Renal cortex interstitium (tissue), 11 donors: ENCODE data around the gene CALD1. TPM values are rescaled to one million over a fixed set of nuclear protein-coding genes. Genes with fewer than 3 reads are reported as not detected.

Experiments used
- DNase-seq, 11 donors: peaks; one replicate each; pipeline ENCODE4 v3.0.0-alpha.2; 2013; ENCODE audit warnings: low read depth in 9 of 11, low spot score in 4 of 11; ENCODE audit errors: extremely low read depth in 1 of 11
- polyA plus RNA-seq, 3 donors: library from polyadenylated mRNA; unstranded; fragments of 120-200 nt; gene quantifications; one replicate each; pipeline ENCODE4 v1.2.1, GENCODE V29; 2013; ENCODE audit not compliant: insufficient read length in 3 of 3

The CALD1 gene
- polyA plus RNA-seq, 3 donors: 220 to 274 (median 274) TPM

- DNase-seq: no peak
Measured at GRCh38 chr7:134806197-134806596, 26.8 kb downstream of the CALD1 start.

GRCh38 chr7:134809616-134810015 lies 30.2 kb downstream of the CALD1 start:
- DNase-seq: no peak

- DNase-seq: peak in 6 of 11 donors; percentile 38 to 57 (median 44)
Measured at GRCh38 chr7:134811765-134812164, 32.3 kb downstream of the CALD1 start.

- no peak for DNase-seq
Measured at GRCh38 chr7:134813663-134814396, 34.4 kb downstream of the CALD1 start.

GRCh38 chr7:134814730-134815364 lies 35.4 kb downstream of the CALD1 start:
- DNase-seq: no peak

GRCh38 chr7:134818613-134819345 lies 39.3 kb downstream of the CALD1 start:
- no peak for DNase-seq

GRCh38 chr7:134819401-134819800 lies 40.0 kb downstream of the CALD1 start:
- DNase-seq: no peak

- no peak for DNase-seq
Measured at GRCh38 chr7:134820295-134820694, 40.9 kb downstream of the CALD1 start.

GRCh38 chr7:134820778-134821177 lies 41.3 kb downstream of the CALD1 start:
- no peak for DNase-seq

- DNase-seq: no peak
Measured at GRCh38 chr7:134823400-134823799, 44.0 kb downstream of the CALD1 start.

- no peak for DNase-seq
Measured at GRCh38 chr7:134825666-134826065, 46.2 kb downstream of the CALD1 start.

GRCh38 chr7:134826105-134826504 lies 46.7 kb downstream of the CALD1 start:
- DNase-seq: no peak

- no peak for DNase-seq
Measured at GRCh38 chr7:134827436-134827835, 48.0 kb downstream of the CALD1 start.

GRCh38 chr7:134827889-134828288 lies 48.5 kb downstream of the CALD1 start:
- no peak for DNase-seq

GRCh38 chr7:134828361-134828760 lies 48.9 kb downstream of the CALD1 start:
- no peak for DNase-seq

GRCh38 chr7:134829380-134829986 lies 50.0 kb downstream of the CALD1 start:
- no peak for DNase-seq

GRCh38 chr7:134831862-134832261 lies 52.4 kb downstream of the CALD1 start:
- DNase-seq: no peak

- DNase-seq: no peak
Measured at GRCh38 chr7:134832367-134832766, 52.9 kb downstream of the CALD1 start.

- DNase-seq: no peak
Measured at GRCh38 chr7:134834689-134835462, 55.4 kb downstream of the CALD1 start.
